H9 (cell line): ENCODE measurements around the gene TSPAN31. TPM values are rescaled to one million over a fixed set of nuclear protein-coding genes. Genes with fewer than 3 reads are reported as not detected.

ENCODE experiments used
- DNase-seq: peaks from one replicate; pipeline ENCODE4 v3.0.0-alpha.2; 2017
- H2AFZ ChIP-seq: one replicate; pipeline ENCODE4 v1.6.1; 2013; ENCODE audit warnings: mild to moderate bottlenecking, low read length, control low read depth, moderate library complexity
- H2AK5ac ChIP-seq: 2 replicates; pipeline ENCODE4 v1.6.1; 2013; ENCODE audit warnings: low read length, control low read depth, mixed read lengths; ENCODE audit not compliant: insufficient read length
- H2BK120ac ChIP-seq: one replicate; pipeline ENCODE4 v1.6.1; 2013; ENCODE audit warnings: low read depth, mild to moderate bottlenecking, low read length, control low read depth, inconsistent platforms; ENCODE audit not compliant: poor library complexity, severe bottlenecking
- H2BK12ac ChIP-seq: 2 replicates; pipeline ENCODE4 v1.6.1; 2013; ENCODE audit warnings: low read length, control low read depth, mixed read lengths, low read depth; ENCODE audit not compliant: insufficient read length
- H2BK15ac ChIP-seq: 2 replicates; pipeline ENCODE4 v1.6.1; 2013; ENCODE audit warnings: low read depth, low read length, control low read depth
- H2BK20ac ChIP-seq: one replicate; pipeline ENCODE4 v1.6.1; 2013; ENCODE audit warnings: low read depth, mild to moderate bottlenecking, low read length, control low read depth, inconsistent platforms; ENCODE audit not compliant: poor library complexity, severe bottlenecking
- H2BK5ac ChIP-seq: 2 replicates; pipeline ENCODE4 v1.6.1; 2013; ENCODE audit warnings: low read length, control low read depth, mixed read lengths; ENCODE audit not compliant: insufficient read length
- H3K14ac ChIP-seq: 2 replicates; pipeline ENCODE4 v1.6.1; 2013; ENCODE audit warnings: low read length, control low read depth; ENCODE audit not compliant: insufficient read depth
- H3K18ac ChIP-seq: 2 replicates; pipeline ENCODE4 v1.6.1; 2013; ENCODE audit warnings: low read depth, mild to moderate bottlenecking, mixed read lengths, low read length, control low read depth; ENCODE audit not compliant: insufficient read length
- H3K23ac ChIP-seq: 2 replicates; pipeline ENCODE4 v1.6.1; 2013; ENCODE audit warnings: low read length, control low read depth, mixed read lengths, low read depth; ENCODE audit not compliant: insufficient read length
- H3K23me2 ChIP-seq: 2 replicates; pipeline ENCODE4 v1.6.1; 2013; ENCODE audit warnings: low read depth, mild to moderate bottlenecking, mixed read lengths, low read length, control low read depth; ENCODE audit not compliant: insufficient read length, poor library complexity, severe bottlenecking
- H3K27ac ChIP-seq: 2 replicates; pipeline ENCODE4 v1.5.1; 2013; ENCODE audit warnings: low read length, control low read depth, mixed read lengths, low read depth; ENCODE audit not compliant: insufficient read length
- H3K27me3 ChIP-seq: 2 replicates; pipeline ENCODE4 v1.6.1; 2013; ENCODE audit warnings: low read length, control low read depth, inconsistent platforms; ENCODE audit not compliant: insufficient read depth
- H3K4ac ChIP-seq: 2 replicates; pipeline ENCODE4 v1.6.1; 2013; ENCODE audit warnings: low read depth, mild to moderate bottlenecking, control low read depth, inconsistent platforms, low read length, moderate library complexity
- H3K4me1 ChIP-seq: 2 replicates; pipeline ENCODE4 v1.6.1; 2013; ENCODE audit warnings: low read length, control low read depth, inconsistent platforms; ENCODE audit not compliant: insufficient read depth
- H3K4me2 ChIP-seq: 2 replicates; pipeline ENCODE4 v1.6.1; 2013; ENCODE audit warnings: low read length, control low read depth, mixed read lengths; ENCODE audit not compliant: insufficient read length, insufficient read depth
- H3K56ac ChIP-seq: 2 replicates; pipeline ENCODE4 v1.6.1; 2013; ENCODE audit warnings: low read depth, mild to moderate bottlenecking, mixed read lengths, low read length, control low read depth; ENCODE audit not compliant: insufficient read length
- H3K79me1 ChIP-seq: 2 replicates; pipeline ENCODE4 v1.6.1; 2013; ENCODE audit warnings: low read depth, mild to moderate bottlenecking, moderate library complexity, low read length, control low read depth, inconsistent platforms; ENCODE audit not compliant: insufficient read depth, poor library complexity, severe bottlenecking
- H3K79me2 ChIP-seq: 2 replicates; pipeline ENCODE4 v1.6.1; 2013; ENCODE audit warnings: low read length, control low read depth, inconsistent platforms; ENCODE audit not compliant: insufficient read depth
- H3K9ac ChIP-seq: 2 replicates; pipeline ENCODE4 v1.6.1; 2013; ENCODE audit warnings: low read length, control low read depth, mixed read lengths; ENCODE audit not compliant: insufficient read length; ENCODE audit errors: extremely low read depth
- H3K9me3 ChIP-seq: one replicate; pipeline ENCODE4 v1.6.1; 2013; ENCODE audit warnings: low read depth, low read length, inconsistent platforms; ENCODE audit not compliant: control insufficient read depth
- H3T11ph ChIP-seq: one replicate; pipeline ENCODE4 v1.6.1; 2013; ENCODE audit warnings: mild to moderate bottlenecking, low read length, control low read depth, inconsistent platforms
- H4K20me1 ChIP-seq: one replicate; pipeline ENCODE4 v1.6.1; 2013; ENCODE audit not compliant: control insufficient read depth, insufficient read length, insufficient read depth
- H4K5ac ChIP-seq: 2 replicates; pipeline ENCODE4 v1.6.1; 2013; ENCODE audit warnings: low read depth, mild to moderate bottlenecking, mixed read lengths, low read length, control low read depth; ENCODE audit not compliant: insufficient read length
- H4K8ac ChIP-seq: replicated peaks from 2 replicates; pipeline ENCODE4 v1.6.1; 2013; ENCODE audit warnings: low read length, control low read depth, mixed read lengths, low read depth; ENCODE audit not compliant: insufficient read length
- H4K91ac ChIP-seq: 2 replicates; pipeline ENCODE4 v1.6.1; 2013; ENCODE audit warnings: low read depth, mild to moderate bottlenecking, moderate library complexity, mixed read lengths, low read length, control low read depth; ENCODE audit not compliant: insufficient read length
- H3K27ac Mint-ChIP-seq, 3 experiments: 2 replicates in 2 of 3; 3 replicates in 1 of 3; pipeline ENCODE4 v1.8.0; 2020 to 2021; ENCODE audit warnings: mixed read lengths in 3 of 3, mild to moderate bottlenecking in 1 of 3, moderate library complexity in 1 of 3
- H3K27me3 Mint-ChIP-seq: 2 replicates; pipeline ENCODE4 v1.8.0; 2021; ENCODE audit warnings: low read depth, mild to moderate bottlenecking, moderate library complexity, mixed read lengths
- H3K36me3 Mint-ChIP-seq, 3 experiments: 2 replicates in 2 of 3; 3 replicates in 1 of 3; pipeline ENCODE4 v1.8.0; 2020 to 2021; ENCODE audit warnings: low read depth in 3 of 3, mixed read lengths in 3 of 3; ENCODE audit not compliant: insufficient read depth in 1 of 3
- H3K4me1 Mint-ChIP-seq, 2 experiments: 2 replicates each; pipeline ENCODE4 v1.8.0; 2020; ENCODE audit warnings: mixed read lengths in 2 of 2
- H3K4me3 Mint-ChIP-seq, 2 experiments: 2 replicates in 1 of 2; 3 replicates in 1 of 2; pipeline ENCODE4 v1.8.0; 2020 to 2021; ENCODE audit warnings: mild to moderate bottlenecking in 2 of 2, mixed read lengths in 2 of 2, moderate library complexity in 1 of 2
- H3K9me3 Mint-ChIP-seq, 2 experiments: 2 replicates in 1 of 2; 3 replicates in 1 of 2; pipeline ENCODE4 v1.8.0; 2020; ENCODE audit warnings: mild to moderate bottlenecking in 2 of 2, mixed read lengths in 2 of 2, moderate library complexity in 1 of 2
- WGBS: extraction: QIAGEN DNeasy Blood & Tissue Kit; methylation state at CpG from one replicate; pipeline ENCODE4 v1.1.7; 2013; ENCODE audit warnings: missing lambda C conversion rate, low lambda C conversion rate, mixed read lengths; ENCODE audit not compliant: insufficient read length; ENCODE audit errors: extremely low coverage; 5-methylcytosine and 5-hydroxymethylcytosine counted together
- total RNA-seq: library from RNA; stranded (reverse); gene quantifications from 2 replicates; pipeline ENCODE4 v1.2.1, GENCODE V29; 2021
- TF ChIP-seq, protein P1 (sequence below): fragments of 200-600 bp; sonication (generic); conservative IDR thresholded peaks from 3 replicates; pipeline ENCODE4 v1.8.0; 2021; ENCODE audit warnings: antibody characterized with exemption, mild to moderate bottlenecking

Gene TSPAN31
- total RNA-seq, 1 experiment from 2014 or later, result 20.0 TPM

DNA sequence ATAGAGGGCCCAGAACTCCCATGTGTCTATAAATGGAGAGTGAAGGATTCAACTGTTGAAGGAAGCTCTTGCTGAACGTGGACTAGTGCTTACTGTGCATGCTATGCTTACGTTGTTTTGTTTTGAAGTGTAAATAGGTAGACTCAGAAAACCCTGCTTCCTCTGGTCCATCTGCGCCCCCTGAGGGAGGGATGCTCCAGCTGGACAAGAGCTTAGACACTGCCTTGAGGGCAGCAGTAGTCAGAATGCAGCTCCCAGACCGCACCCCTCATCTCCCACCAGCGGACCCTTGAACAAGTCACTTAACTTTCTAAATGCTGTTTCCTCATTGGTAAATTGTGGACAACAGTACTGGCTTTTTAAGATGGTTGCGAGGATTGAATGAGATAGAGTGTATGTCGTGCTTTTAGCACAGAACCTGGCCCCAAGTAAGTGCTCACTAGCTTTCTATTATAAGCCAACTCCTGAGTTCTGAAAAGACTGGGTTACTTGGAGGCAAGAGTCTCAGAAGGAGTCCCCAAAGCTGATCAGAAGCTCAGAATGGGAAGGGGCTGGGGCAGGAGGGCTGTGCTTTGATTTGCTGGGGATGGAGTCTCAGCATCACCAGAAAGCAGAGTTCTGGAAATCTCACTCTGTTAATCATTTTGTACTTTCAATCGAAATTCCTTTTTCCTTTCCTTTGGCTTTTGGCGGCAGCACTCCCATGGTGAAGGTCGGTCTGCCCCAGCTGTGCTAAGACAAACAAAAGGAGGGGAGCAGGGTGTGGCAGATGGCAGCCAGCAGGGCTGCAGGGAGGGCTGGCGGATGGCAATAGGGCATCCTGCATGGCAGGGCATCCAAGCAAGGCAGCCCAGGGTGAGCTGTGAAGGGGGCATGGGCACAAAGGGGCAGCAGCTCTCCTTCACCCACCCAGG, 21.9 kb upstream of the TSPAN31 start:
- Histone ChIP-seq H3K79me2 (no peaks in the 10 kb centered on the region), H2BK15ac (no peak overlapping the region), H3K56ac (no peak overlapping the region), H3K23ac (no peak overlapping the region), H2BK20ac (no peak overlapping the region), H3T11ph (no peak overlapping the region), H3K79me1 (no peaks in the 10 kb centered on the region), H4K5ac (no peak overlapping the region), H3K23me2 (peaks cover 14% of the 10 kb centered on the region), H3K4me1 (no peaks in the 10 kb centered on the region; the same call in 1 of the 2 replicates), H3K27ac (no peak overlapping the region), H3K14ac (no peak overlapping the region), H2AK5ac (no peak overlapping the region), H2BK5ac (no peak overlapping the region), H4K20me1 (no peaks in the 10 kb centered on the region), H3K9me3 (no peaks in the 10 kb centered on the region), H3K4ac (no peak overlapping the region), H3K9ac (no peak overlapping the region), H4K91ac (no peak overlapping the region), H2AFZ (no peak overlapping the region), H4K8ac (no peak overlapping the region), H3K4me2 (no peak overlapping the region), H2BK12ac (no peak overlapping the region), H3K27me3 (peaks cover 13% of the 10 kb centered on the region; the same call in 1 of the 2 replicates), H3K18ac (no peak overlapping the region), H2BK120ac (no peak overlapping the region)
- H3K27ac Mint-ChIP-seq, result no peak overlapping the region; a peak in 1 of 7 replicates
- peaks cover 47% of the 10 kb centered on the region for H3K27me3 Mint-ChIP-seq
- TF ChIP-seq, protein P1, sequence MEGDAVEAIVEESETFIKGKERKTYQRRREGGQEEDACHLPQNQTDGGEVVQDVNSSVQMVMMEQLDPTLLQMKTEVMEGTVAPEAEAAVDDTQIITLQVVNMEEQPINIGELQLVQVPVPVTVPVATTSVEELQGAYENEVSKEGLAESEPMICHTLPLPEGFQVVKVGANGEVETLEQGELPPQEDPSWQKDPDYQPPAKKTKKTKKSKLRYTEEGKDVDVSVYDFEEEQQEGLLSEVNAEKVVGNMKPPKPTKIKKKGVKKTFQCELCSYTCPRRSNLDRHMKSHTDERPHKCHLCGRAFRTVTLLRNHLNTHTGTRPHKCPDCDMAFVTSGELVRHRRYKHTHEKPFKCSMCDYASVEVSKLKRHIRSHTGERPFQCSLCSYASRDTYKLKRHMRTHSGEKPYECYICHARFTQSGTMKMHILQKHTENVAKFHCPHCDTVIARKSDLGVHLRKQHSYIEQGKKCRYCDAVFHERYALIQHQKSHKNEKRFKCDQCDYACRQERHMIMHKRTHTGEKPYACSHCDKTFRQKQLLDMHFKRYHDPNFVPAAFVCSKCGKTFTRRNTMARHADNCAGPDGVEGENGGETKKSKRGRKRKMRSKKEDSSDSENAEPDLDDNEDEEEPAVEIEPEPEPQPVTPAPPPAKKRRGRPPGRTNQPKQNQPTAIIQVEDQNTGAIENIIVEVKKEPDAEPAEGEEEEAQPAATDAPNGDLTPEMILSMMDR, result no peak
- WGBS, result no CpG with 5 or more reads among the region's 11 CpGs
- no peak for DNase-seq
- peaks cover 15 to 33% (median 22%) of the 10 kb centered on the region in 3 experiments for H3K36me3 Mint-ChIP-seq
- H3K9me3 Mint-ChIP-seq, result no peaks in the 10 kb centered on the region; a peak in 1 of 5 replicates
- no peak overlapping the region; a peak in 1 of 5 replicates for H3K4me3 Mint-ChIP-seq
- H3K4me1 Mint-ChIP-seq, result peaks cover 12 to 17% of the 10 kb centered on the region in 2 experiments
